GM12873 (cell line): ENCODE data around the gene CSPG5.

Experiments used
- TF ChIP-seq, protein P1 (sequence below): IDR thresholded peaks from 2 replicates; pipeline ENCODE4 v1.5.1; 2012; ENCODE audit warnings: low read depth, mild to moderate bottlenecking, moderate library complexity, low read length, control low read depth; ENCODE audit not compliant: insufficient read depth; ENCODE audit errors: missing control alignments

The CSPG5 gene

DNA sequence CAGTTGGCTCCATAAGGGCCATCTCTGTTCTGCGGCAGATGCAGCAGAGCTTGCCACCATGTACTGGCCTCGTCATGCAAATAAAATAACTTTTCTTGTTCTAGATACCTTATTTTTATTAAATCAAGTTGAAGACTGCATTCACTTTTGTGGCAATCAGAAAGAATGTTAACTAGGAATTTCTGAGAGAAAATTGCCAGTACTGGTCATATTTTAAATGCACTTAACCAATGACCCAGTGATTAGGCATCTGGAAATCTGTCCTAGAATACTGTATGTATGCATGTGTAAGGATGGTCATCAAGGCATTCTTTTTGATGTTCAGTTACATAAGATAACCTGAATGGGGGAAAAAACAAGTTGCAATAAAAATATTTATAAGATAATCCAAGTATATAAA lies 34.2 kb upstream of the CSPG5 start:
- TF ChIP-seq, protein P1, sequence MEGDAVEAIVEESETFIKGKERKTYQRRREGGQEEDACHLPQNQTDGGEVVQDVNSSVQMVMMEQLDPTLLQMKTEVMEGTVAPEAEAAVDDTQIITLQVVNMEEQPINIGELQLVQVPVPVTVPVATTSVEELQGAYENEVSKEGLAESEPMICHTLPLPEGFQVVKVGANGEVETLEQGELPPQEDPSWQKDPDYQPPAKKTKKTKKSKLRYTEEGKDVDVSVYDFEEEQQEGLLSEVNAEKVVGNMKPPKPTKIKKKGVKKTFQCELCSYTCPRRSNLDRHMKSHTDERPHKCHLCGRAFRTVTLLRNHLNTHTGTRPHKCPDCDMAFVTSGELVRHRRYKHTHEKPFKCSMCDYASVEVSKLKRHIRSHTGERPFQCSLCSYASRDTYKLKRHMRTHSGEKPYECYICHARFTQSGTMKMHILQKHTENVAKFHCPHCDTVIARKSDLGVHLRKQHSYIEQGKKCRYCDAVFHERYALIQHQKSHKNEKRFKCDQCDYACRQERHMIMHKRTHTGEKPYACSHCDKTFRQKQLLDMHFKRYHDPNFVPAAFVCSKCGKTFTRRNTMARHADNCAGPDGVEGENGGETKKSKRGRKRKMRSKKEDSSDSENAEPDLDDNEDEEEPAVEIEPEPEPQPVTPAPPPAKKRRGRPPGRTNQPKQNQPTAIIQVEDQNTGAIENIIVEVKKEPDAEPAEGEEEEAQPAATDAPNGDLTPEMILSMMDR, result no peak

DNA sequence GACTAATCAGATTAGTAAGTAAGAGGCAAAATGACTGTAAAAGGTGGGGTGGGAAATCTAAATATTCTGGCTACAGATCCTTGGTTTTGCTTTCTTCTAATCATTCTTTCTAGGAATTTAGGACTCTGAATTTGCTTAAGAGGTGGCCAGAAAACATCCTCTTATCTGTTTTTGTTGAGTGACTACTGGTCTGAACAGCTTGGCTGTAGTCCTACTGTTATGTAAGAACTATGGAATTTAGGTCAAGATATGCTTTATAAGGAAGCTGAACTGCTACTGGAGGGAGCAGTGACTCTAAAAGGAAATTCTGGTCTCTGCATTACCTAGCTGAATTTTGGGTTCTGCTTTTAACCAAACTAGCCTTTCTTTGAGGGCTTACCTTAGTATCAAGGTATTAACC lies 33.5 kb upstream of the CSPG5 start:
- TF ChIP-seq, protein P1, result no peak

DNA sequence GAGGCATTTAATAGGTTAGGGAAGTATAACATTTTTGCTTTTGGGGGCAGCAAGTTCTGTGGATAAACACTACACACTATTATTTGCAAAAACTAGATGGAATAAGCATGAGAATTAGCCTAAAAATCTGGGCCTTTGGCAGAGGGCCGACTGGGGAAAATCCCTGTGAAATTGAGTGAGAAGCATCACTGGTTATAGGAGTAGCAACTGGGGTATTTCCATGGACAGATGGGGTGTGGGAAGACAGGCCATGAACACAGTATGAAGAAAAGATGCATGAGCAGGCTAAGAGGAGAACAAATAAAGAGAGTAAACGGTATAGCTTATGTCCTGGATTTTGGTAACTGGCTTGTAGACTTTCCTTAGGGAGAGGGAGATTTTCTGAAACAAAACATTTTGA lies 32.9 kb upstream of the CSPG5 start:
- TF ChIP-seq, protein P1, result no peak

DNA sequence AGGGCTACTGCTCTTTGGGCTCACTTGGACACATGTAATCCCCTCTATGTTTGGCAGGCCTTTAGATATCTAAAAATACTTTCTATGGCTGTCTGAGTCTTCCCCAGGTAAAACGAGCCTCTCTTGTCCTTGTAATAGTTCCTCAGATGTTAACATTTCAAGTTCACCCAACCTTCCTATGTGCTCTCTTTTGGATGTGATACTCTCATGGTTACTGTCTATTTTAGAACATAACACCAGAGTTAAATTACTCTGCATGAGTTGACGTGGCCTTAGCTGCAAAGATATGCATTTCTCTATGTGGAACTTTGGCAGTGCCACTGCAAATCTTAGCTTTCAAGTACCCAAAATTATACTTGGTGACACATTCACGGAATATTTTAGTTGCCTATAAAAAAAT lies 31.9 kb upstream of the CSPG5 start:
- TF ChIP-seq, protein P1, result no peak

DNA sequence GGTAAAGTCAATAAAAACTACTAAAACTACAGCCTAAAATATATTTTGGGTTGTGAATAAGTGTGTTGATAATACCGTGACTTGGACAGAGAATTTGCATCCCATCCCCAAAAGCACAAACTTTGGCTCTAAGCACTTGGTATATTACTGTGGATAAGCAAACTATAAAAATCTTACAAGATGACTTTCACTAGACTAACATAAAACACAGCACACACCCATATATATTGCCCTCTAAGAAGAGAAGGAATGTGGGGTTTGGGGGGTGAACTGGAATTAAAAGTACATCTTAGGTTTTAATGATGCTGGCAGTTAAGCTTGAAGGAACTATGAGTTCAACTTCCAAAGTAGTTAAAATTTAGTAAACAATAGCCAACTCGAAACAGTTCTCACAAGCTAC lies 28.7 kb upstream of the CSPG5 start:
- TF ChIP-seq, protein P1, result no peak

DNA sequence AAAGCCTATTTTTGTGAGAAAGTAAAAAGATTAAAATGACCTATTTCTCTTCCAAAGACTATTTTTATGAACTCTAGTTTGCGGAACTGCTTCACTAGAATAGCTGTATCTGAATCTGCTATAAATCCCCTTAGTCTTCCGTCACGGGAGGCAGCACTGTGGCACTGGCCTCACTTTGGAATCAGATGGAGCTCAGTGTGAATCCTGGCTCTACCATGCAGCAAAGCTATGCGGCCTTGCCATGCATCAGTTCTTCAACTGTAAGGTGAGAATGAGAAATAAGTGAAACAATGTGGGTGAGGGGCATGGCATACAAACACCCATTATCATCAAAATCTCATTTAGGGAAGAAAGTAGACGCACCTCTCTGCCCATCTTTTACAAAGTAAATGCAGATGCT lies 27.5 kb upstream of the CSPG5 start:
- TF ChIP-seq, protein P1, result no peak

DNA sequence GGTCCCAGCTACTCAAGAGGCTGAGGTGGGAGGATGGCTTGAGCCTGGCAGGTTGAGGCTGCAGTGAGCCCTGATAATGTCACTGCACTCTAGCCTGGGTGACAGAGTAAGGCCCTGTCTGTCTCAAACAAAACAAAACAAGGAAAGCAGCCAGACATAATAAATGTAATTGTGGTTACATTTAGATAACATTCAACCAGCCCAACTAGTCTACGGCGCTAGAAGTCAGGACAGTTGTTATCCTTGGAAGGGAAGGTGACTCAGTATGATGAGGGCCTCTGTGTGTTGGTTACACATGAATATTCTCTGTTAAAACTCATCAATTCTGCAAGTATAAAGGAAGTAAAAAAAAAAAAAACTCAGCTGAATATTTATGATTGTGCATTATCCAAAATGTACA lies 27.0 kb upstream of the CSPG5 start:
- TF ChIP-seq, protein P1, result no peak
